ENCODE data around the gene TMEM184B.
A peak's percentile ranks its signal among the peaks of the same experiment; 100 is the strongest.

The TMEM184B gene

DNA sequence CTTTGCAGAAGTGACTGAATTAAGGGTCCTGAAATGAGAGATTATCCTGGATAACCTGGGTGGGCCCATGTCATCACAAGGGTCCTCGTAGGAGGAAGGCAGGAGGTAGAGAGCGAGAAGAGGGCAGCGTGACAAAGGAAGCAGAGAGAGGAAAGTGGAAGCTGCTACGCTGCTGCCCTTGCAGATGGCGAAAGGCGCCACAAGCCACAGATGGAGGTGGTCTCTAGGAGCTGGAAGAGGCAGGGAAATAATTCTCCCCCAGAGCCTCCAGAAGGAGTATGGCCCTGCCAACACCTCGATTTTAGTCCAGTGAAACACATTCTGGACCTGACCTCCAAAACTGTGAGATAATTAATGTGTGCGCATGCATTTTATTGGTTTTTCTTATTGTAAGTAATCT is 13.4 kb downstream of the TMEM184B start:
- no peak overlapping the region for H3K4me3 ChIP-seq (replicated peaks; ENCODE audit: low read depth, low read length)
- DNase-seq (ENCODE audit: extremely low read depth, low read depth): no peak
- TF ChIP-seq, protein P1, sequence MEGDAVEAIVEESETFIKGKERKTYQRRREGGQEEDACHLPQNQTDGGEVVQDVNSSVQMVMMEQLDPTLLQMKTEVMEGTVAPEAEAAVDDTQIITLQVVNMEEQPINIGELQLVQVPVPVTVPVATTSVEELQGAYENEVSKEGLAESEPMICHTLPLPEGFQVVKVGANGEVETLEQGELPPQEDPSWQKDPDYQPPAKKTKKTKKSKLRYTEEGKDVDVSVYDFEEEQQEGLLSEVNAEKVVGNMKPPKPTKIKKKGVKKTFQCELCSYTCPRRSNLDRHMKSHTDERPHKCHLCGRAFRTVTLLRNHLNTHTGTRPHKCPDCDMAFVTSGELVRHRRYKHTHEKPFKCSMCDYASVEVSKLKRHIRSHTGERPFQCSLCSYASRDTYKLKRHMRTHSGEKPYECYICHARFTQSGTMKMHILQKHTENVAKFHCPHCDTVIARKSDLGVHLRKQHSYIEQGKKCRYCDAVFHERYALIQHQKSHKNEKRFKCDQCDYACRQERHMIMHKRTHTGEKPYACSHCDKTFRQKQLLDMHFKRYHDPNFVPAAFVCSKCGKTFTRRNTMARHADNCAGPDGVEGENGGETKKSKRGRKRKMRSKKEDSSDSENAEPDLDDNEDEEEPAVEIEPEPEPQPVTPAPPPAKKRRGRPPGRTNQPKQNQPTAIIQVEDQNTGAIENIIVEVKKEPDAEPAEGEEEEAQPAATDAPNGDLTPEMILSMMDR (IDR thresholded peaks at IDR 0.05; ENCODE audit: low read depth, low read length, missing control alignments): no peak

DNA sequence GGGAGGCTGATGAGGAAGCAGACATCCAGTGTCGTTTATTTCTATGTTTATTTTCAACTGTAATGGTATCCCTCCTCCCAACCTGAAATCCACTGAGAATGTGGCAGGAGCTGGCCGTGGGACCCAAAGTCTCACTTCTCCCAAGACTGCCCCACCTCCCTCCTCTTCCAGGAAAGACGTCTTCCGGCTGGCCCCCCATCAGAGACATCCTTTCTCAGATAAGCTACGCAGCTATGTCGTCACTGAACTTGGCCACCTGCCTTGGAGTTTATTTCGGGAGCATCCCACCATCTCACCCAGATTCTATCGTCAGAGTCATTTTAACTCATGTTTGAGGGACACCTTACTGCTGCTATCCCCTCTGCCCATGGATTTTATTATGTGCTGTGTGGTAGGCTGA is 13.9 kb downstream of the TMEM184B start:
- DNase-seq (ENCODE audit: extremely low read depth, low read depth): no peak
- no peak overlapping the region for H3K4me3 ChIP-seq (replicated peaks; ENCODE audit: low read depth, low read length)
- TF ChIP-seq, protein P1 (IDR thresholded peaks at IDR 0.05; ENCODE audit: low read depth, low read length, missing control alignments): no peak

DNA sequence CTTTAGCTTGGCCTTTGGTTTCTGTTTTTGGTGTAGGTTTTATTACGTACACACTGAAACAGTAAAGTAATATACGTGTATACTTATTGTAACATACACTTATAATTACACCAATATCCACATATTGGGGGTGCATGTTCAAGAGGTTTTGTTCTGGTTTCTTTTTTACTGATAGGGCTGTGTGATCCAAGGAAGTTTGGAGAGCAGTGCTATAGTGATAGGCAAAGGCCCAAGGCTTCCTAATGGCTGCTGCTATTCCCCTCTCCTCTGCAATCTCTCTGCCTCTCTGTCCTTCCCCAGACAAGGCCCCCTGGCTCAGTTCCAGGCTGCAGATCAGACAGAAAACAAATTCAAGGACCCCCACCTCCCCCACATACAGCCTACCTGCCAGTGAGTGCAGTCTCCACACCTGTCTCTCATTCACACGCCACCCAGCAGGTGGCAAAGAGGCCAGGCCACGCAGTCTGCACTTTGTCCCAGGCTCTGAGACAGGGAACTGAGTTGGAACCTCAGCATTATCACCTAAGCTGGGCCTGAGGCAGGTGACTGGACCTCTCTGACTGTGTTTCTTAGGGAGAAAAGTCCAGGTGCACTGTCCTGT is 15.1 kb downstream of the TMEM184B start:
- no peak for DNase-seq (ENCODE audit: extremely low read depth, low read depth)
- peak overlapping the region; percentile 32 for H3K4me3 ChIP-seq (replicated peaks; ENCODE audit: low read depth, low read length)
- TF ChIP-seq, protein P1 (IDR thresholded peaks at IDR 0.05; ENCODE audit: low read depth, low read length, missing control alignments): no peak

DNA sequence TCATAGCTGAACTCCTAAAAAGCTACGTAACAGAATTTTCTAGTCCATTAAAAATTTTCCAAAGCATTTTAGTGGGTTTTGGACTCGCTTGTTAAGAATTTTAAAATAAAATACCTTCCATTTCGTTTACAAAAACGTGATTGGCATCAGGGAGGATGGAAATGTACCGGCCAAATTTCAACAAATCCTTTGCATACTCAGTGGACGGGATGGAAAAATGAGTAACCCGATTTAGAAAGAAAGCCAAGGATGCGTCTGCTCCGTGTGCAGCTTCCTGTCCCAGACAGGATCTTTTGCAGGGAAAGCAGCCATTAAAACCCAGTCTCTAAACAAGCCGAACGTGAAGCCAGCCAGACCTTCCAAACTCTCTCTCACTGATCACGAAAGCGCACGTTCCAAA is 15.6 kb downstream of the TMEM184B start:
- TF ChIP-seq, protein P1 (IDR thresholded peaks at IDR 0.05; ENCODE audit: low read depth, low read length, missing control alignments): no peak
- H3K4me3 ChIP-seq (replicated peaks; ENCODE audit: low read depth, low read length): peak overlapping the region; percentile 32
- no peak for DNase-seq (ENCODE audit: extremely low read depth, low read depth)

DNA sequence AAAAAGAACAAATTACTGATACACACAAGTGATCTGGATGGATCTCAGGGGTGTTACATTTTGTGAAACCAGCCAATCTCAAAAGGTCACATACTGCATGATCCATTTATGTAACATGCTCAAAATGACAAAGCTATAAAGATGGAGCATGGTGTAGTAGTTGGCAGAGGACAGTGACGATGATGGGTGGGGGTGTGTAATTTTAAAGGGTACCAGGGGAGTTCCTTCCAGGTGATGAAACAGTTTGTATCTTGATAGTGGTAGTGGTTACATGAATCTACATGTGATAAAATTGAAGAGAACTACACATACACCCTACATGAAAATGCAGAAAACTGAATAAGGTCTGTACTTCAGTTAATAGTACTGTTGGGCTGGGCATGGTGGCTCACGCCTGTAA is 17.1 kb downstream of the TMEM184B start:
- no peak overlapping the region for H3K4me3 ChIP-seq (replicated peaks; ENCODE audit: low read depth, low read length)
- TF ChIP-seq, protein P1 (IDR thresholded peaks at IDR 0.05; ENCODE audit: low read depth, low read length, missing control alignments): no peak
- DNase-seq (ENCODE audit: extremely low read depth, low read depth): no peak

DNA sequence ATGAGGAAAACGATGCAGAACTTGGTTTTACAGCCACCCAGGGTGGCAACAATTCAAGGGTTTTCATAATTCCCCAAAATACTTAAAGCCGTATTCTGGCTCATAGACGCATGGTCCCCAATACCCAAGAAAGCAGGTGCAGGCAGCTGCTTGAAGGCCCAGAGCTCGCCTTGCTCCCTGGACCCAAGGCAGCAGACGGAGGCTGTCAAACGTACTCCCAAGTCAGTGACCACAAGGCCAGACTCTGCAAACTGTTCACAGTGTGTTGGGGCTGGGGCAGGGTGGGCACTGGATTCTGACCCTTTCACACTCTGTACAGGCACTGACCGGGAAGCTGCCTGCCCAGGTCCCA is 21.5 kb downstream of the TMEM184B start:
- no peak overlapping the region for H3K4me3 ChIP-seq (replicated peaks; ENCODE audit: low read depth, low read length)
- no peak for DNase-seq (ENCODE audit: extremely low read depth, low read depth)
- TF ChIP-seq, protein P1 (IDR thresholded peaks at IDR 0.05; ENCODE audit: low read depth, low read length, missing control alignments): no peak
